Gastrocnemius medialis (tissue), 4 donors: ENCODE data around the gene JCHAIN.

Source experiments
- CTCF ChIP-seq, 5 experiments: fragments of 450-650 bp in 3 of 5; fragments of 200-600 bp in 2 of 5; sonication (generic) in 2 of 5; IDR thresholded peaks in 4 of 5; conservative IDR thresholded peaks in 1 of 5; 1 replicate in 4 of 5; 2 replicates in 1 of 5; pipeline ENCODE4 v1.5.1; 2016 to 2019; ENCODE audit warnings: antibody characterized with exemption in 5 of 5, mild to moderate bottlenecking in 3 of 5, moderate library complexity in 3 of 5
- POLR2A ChIP-seq, 2 donors: fragments of 450-650 bp; IDR thresholded peaks; one replicate each; pipeline ENCODE4 v1.6.1; 2017; ENCODE audit warnings: antibody characterized with exemption in 2 of 2, mild to moderate bottlenecking in 2 of 2, moderate library complexity in 2 of 2

GRCh38 chr4:70670332-70671014 is 4.2 kb upstream of the JCHAIN start:
- TF ChIP-seq CTCF (IDR thresholded peaks at IDR 0.05 in 4 of 5, conservative IDR thresholded peaks at IDR 0.05 in 1 of 5): no peak
- TF ChIP-seq POLR2A (IDR thresholded peaks at IDR 0.05): no peak
